Activated CD4-positive, alpha-beta T cell treated with anti-CD3 and anti-CD28 coated beads for 36 hours (primary cell): ENCODE measurements around the gene ECI2. TPM values are rescaled to one million over a fixed set of nuclear protein-coding genes. Genes with fewer than 3 reads are reported as not detected.
"Not testable (repeated sequence)": the region's sequence is repeated elsewhere in the genome, so short reads cannot be mapped to it uniquely, and the experiment has no call there.

Experiments
- ATAC-seq: fragments of 200-7000 bp; cut with Tn5 transposase; one replicate; pipeline ENCODE4 v1.10.0; 2021; ENCODE audit warnings: mild to moderate bottlenecking, moderate library complexity
- CTCF ChIA-PET: fragments of 350-600 bp; sonication (Branson Sonifier 250); formaldehyde crosslinking; loops from one replicate; lab custom pipeline; 2021; ENCODE audit warnings: antibody characterized with exemption; lab: Charles Lee
- POLR2A ChIA-PET: fragments of 350-600 bp; sonication (Branson Sonifier 250); formaldehyde crosslinking; loops from one replicate; lab custom pipeline; 2021; ENCODE audit warnings: antibody characterized with exemption, inconsistent platforms; lab: Charles Lee
- DNase-seq: peaks from one replicate; pipeline ENCODE4 v3.0.0-alpha.2; 2020
- H3K27ac Mint-ChIP-seq: one replicate; pipeline ENCODE4 v1.8.0; 2021; ENCODE audit warnings: mixed read lengths
- H3K27me3 Mint-ChIP-seq: one replicate; pipeline ENCODE4 v1.8.0; 2021; ENCODE audit warnings: mixed read lengths
- H3K36me3 Mint-ChIP-seq: one replicate; pipeline ENCODE4 v1.8.0; 2021; ENCODE audit warnings: low read depth, mixed read lengths
- H3K4me1 Mint-ChIP-seq: one replicate; pipeline ENCODE4 v1.8.0; 2021; ENCODE audit warnings: mixed read lengths
- H3K4me3 Mint-ChIP-seq: one replicate; pipeline ENCODE4 v1.8.0; 2021; ENCODE audit warnings: mild to moderate bottlenecking, moderate library complexity, mixed read lengths
- H3K9me3 Mint-ChIP-seq: one replicate; pipeline ENCODE4 v1.8.0; 2021; ENCODE audit warnings: low read depth, mixed read lengths
- intact Hi-C, 2 experiments: fragments of 100-400 bp; cut with DNase I in 1 of 2; cut with micrococcal nuclease in 1 of 2; formaldehyde crosslinking; loops; one replicate each; pipeline versions ENCODE4 v1.14.2 to v1.15.1; 2022 to 2024; cut with DNase I, micrococcal nuclease
- total RNA-seq, 2 experiments: library from RNA; stranded (reverse); gene quantifications; one replicate each; pipeline ENCODE4 v1.2.3, GENCODE V29; 2021

Gene ECI2
- total RNA-seq, 2 experiments from 2014 or later, result 38.4 to 40.1 TPM

GRCh38 chr6:4125500-4125899, 9.9 kb downstream of the ECI2 start:
- peaks cover 54% of the 10 kb centered on the region for H3K36me3 Mint-ChIP-seq
- H3K4me3 Mint-ChIP-seq, result no peak overlapping the region
- H3K9me3 Mint-ChIP-seq, result no peaks in the 10 kb centered on the region
- ChIA-PET POLR2A (no interaction called here), CTCF (no interaction called here)
- no peak overlapping the region for H3K27ac Mint-ChIP-seq
- H3K27me3 Mint-ChIP-seq, result no peaks in the 10 kb centered on the region
- intact Hi-C loops, result no loop called here
- no peak for DNase-seq
- peaks cover 7% of the 10 kb centered on the region for H3K4me1 Mint-ChIP-seq
- ATAC-seq, result no peak

GRCh38 chr6:4124351-4124750, 11.0 kb downstream of the ECI2 start:
- H3K36me3 Mint-ChIP-seq, result peaks cover 52% of the 10 kb centered on the region
- ATAC-seq (no peak), DNase-seq (no peak)
- H3K9me3 Mint-ChIP-seq, result no peaks in the 10 kb centered on the region
- no peak overlapping the region for H3K4me3 Mint-ChIP-seq
- H3K4me1 Mint-ChIP-seq, result peaks cover 7% of the 10 kb centered on the region
- intact Hi-C loops, result no loop called here
- H3K27ac Mint-ChIP-seq, result no peak overlapping the region
- no peaks in the 10 kb centered on the region for H3K27me3 Mint-ChIP-seq
- ChIA-PET POLR2A (no interaction called here), CTCF (interaction anchor here (0.6 kb wide), 1 partner anchor 11 kb away, joined by 3 read pairs; the partner anchor contains the start of gene ECI2)

GRCh38 chr6:4115741-4116140, 19.6 kb downstream of the ECI2 start:
- POLR2A ChIA-PET, result no interaction called here
- Mint-ChIP-seq H3K4me3 (no peak overlapping the region), H3K27ac (no peak overlapping the region), H3K9me3 (peaks cover 16% of the 10 kb centered on the region), H3K4me1 (no peaks in the 10 kb centered on the region), H3K27me3 (peaks cover 4% of the 10 kb centered on the region), H3K36me3 (peaks cover 50% of the 10 kb centered on the region)
- no peak for DNase-seq
- ATAC-seq, result no peak
- CTCF ChIA-PET, result interaction anchor here (0.9 kb wide), 1 partner anchor 37 kb away, joined by 3 read pairs; no protein-coding TSS in a partner anchor
- intact Hi-C loops, result no loop called here

- Mint-ChIP-seq H3K36me3 (peaks cover 41% of the 10 kb centered on the region), H3K4me1 (no peaks in the 10 kb centered on the region), H3K9me3 (peaks cover 16% of the 10 kb centered on the region), H3K27ac (no peak overlapping the region), H3K4me3 (no peak overlapping the region), H3K27me3 (peaks cover 4% of the 10 kb centered on the region)
- intact Hi-C loops, result no loop called here
- DNase-seq (no peak), ATAC-seq (no peak)
- POLR2A ChIA-PET, result no interaction called here
- CTCF ChIA-PET, result interaction anchor here (1.4 kb wide), 1 partner anchor 38 kb away, joined by 3 read pairs; no protein-coding TSS in a partner anchor
These were observed 21.3 kb downstream of the ECI2 start for GRCh38 chr6:4114123-4114522.

GRCh38 chr6:4113649-4114048, 21.7 kb downstream of the ECI2 start:
- Mint-ChIP-seq H3K36me3 (peaks cover 40% of the 10 kb centered on the region), H3K4me3 (no peak overlapping the region), H3K4me1 (no peaks in the 10 kb centered on the region), H3K27ac (no peak overlapping the region), H3K9me3 (peaks cover 16% of the 10 kb centered on the region), H3K27me3 (peaks cover 4% of the 10 kb centered on the region)
- ChIA-PET CTCF (interaction anchor here (1.4 kb wide), 1 partner anchor 38 kb away, joined by 3 read pairs; no protein-coding TSS in a partner anchor), POLR2A (no interaction called here)
- ATAC-seq (no peak), DNase-seq (no peak)
- intact Hi-C loops, result no loop called here

GRCh38 chr6:4112366-4112765, 23.0 kb downstream of the ECI2 start:
- intact Hi-C loops, result no loop called here
- no peaks in the 10 kb centered on the region for H3K4me1 Mint-ChIP-seq
- peaks cover 34% of the 10 kb centered on the region for H3K36me3 Mint-ChIP-seq
- H3K27ac Mint-ChIP-seq, result no peak overlapping the region
- DNase-seq (no peak), ATAC-seq (no peak)
- H3K4me3 Mint-ChIP-seq, result no peak overlapping the region
- ChIA-PET CTCF (interaction anchor here (1.2 kb wide), 2 partner anchors 28 to 43 kb away, joined by 3 read pairs; no protein-coding TSS in a partner anchor), POLR2A (no interaction called here)
- H3K9me3 Mint-ChIP-seq, result peaks cover 16% of the 10 kb centered on the region
- H3K27me3 Mint-ChIP-seq, result peaks cover 4% of the 10 kb centered on the region

GRCh38 chr6:4109363-4109815, 26.0 kb downstream of the ECI2 start:
- H3K27me3 Mint-ChIP-seq, POLR2A ChIA-PET, H3K27ac Mint-ChIP-seq, DNase-seq, H3K36me3 Mint-ChIP-seq, H3K4me1 Mint-ChIP-seq, H3K4me3 Mint-ChIP-seq, intact Hi-C loops, ATAC-seq: not testable (repeated sequence)
- peaks cover 13% of the 10 kb centered on the region for H3K9me3 Mint-ChIP-seq
- CTCF ChIA-PET, result interaction anchor here (0.7 kb wide), 1 partner anchor 25 kb away, joined by 3 read pairs; no protein-coding TSS in a partner anchor

GRCh38 chr6:4108561-4109093, 26.7 kb downstream of the ECI2 start:
- Mint-ChIP-seq H3K36me3 (peaks cover 3% of the 10 kb centered on the region), H3K9me3 (peaks cover 10% of the 10 kb centered on the region), H3K27me3 (peaks cover 4% of the 10 kb centered on the region), H3K4me3 (no peak overlapping the region), H3K4me1 (no peaks in the 10 kb centered on the region), H3K27ac (no peak overlapping the region)
- no peak for DNase-seq
- ATAC-seq, result no peak
- ChIA-PET CTCF (no interaction called here), POLR2A (no interaction called here)
- intact Hi-C loops, result no loop called here

GRCh38 chr6:4107873-4108272, 27.5 kb downstream of the ECI2 start:
- Mint-ChIP-seq H3K27ac (no peak overlapping the region), H3K27me3 (peaks cover 4% of the 10 kb centered on the region), H3K4me3 (no peak overlapping the region), H3K36me3 (peaks cover 3% of the 10 kb centered on the region), H3K4me1 (no peaks in the 10 kb centered on the region), H3K9me3 (peaks cover 7% of the 10 kb centered on the region)
- DNase-seq (no peak), ATAC-seq (no peak)
- intact Hi-C loops, result no loop called here
- ChIA-PET CTCF (no interaction called here), POLR2A (no interaction called here)

GRCh38 chr6:4105980-4106536, 29.3 kb downstream of the ECI2 start:
- intact Hi-C loops, result no loop called here
- no peak overlapping the region for H3K27ac Mint-ChIP-seq
- H3K36me3 Mint-ChIP-seq, result no peaks in the 10 kb centered on the region
- no peaks in the 10 kb centered on the region for H3K27me3 Mint-ChIP-seq
- DNase-seq (no peak), ATAC-seq (no peak)
- no peak overlapping the region for H3K4me3 Mint-ChIP-seq
- no peaks in the 10 kb centered on the region for H3K9me3 Mint-ChIP-seq
- POLR2A ChIA-PET, result interaction anchor here (0.6 kb wide), 1 partner anchor 20 kb away, joined by 5 read pairs; no protein-coding TSS in a partner anchor
- CTCF ChIA-PET, result no interaction called here
- H3K4me1 Mint-ChIP-seq, result no peaks in the 10 kb centered on the region

GRCh38 chr6:4103929-4104328, 31.4 kb downstream of the ECI2 start:
- ChIA-PET CTCF (no interaction called here), POLR2A (interaction anchor here (0.6 kb wide), 1 partner anchor 30 kb away, joined by 4 read pairs; no protein-coding TSS in a partner anchor)
- no peak for ATAC-seq
- intact Hi-C loops, result no loop called here
- Mint-ChIP-seq H3K36me3 (no peaks in the 10 kb centered on the region), H3K27ac (no peak overlapping the region), H3K4me3 (no peak overlapping the region), H3K4me1 (no peaks in the 10 kb centered on the region), H3K9me3 (no peaks in the 10 kb centered on the region), H3K27me3 (no peaks in the 10 kb centered on the region)
- no peak for DNase-seq

GRCh38 chr6:4102687-4103244, 32.6 kb downstream of the ECI2 start:
- ATAC-seq (no peak), DNase-seq (no peak)
- no peaks in the 10 kb centered on the region for H3K4me1 Mint-ChIP-seq
- no peak overlapping the region for H3K4me3 Mint-ChIP-seq
- H3K9me3 Mint-ChIP-seq, result no peaks in the 10 kb centered on the region
- H3K27ac Mint-ChIP-seq, result no peak overlapping the region
- no peaks in the 10 kb centered on the region for H3K36me3 Mint-ChIP-seq
- POLR2A ChIA-PET, result no interaction called here
- CTCF ChIA-PET, result interaction anchor here (0.7 kb wide), 1 partner anchor 108 kb away, joined by 3 read pairs; no protein-coding TSS in a partner anchor
- intact Hi-C loops, result no loop called here
- H3K27me3 Mint-ChIP-seq, result no peaks in the 10 kb centered on the region
